ENCODE measurements around the gene BRINP2. TPM values are rescaled to one million over a fixed set of nuclear protein-coding genes. Genes with fewer than 3 reads are reported as not detected.

Gene BRINP2
- total RNA-seq, 1 donor from 2014 or later, result 0.52 TPM

GRCh38 chr1:177236962-177237361 lies 66.2 kb downstream of the BRINP2 start:
- peaks cover 0 to 3% (median 3%) of the 10 kb centered on the region in 3 donors for H3K4me1 ChIP-seq (ENCODE audit: control insufficient read depth in 3 of 3, insufficient read depth in 3 of 3, low read length in 3 of 3)
- H3K36me3 ChIP-seq (ENCODE audit: control insufficient read depth in 3 of 3, insufficient read depth in 3 of 3, low read length in 3 of 3), result no peaks in the 10 kb centered on the region
- H3K9me3 ChIP-seq (ENCODE audit: control insufficient read depth in 3 of 3, low read length in 3 of 3), result no peaks in the 10 kb centered on the region
- no peak overlapping the region for H3K4me3 ChIP-seq (ENCODE audit: low read length in 3 of 3)
- no peak overlapping the region for H3K27ac ChIP-seq (ENCODE audit: low read depth, low read length)
- peaks cover 0 to 3% (median 0%) of the 10 kb centered on the region in 3 donors for H3K27me3 ChIP-seq (ENCODE audit: control insufficient read depth in 3 of 3, insufficient read depth in 3 of 3, low read length in 3 of 3)
- no peak overlapping the region for H3K9ac ChIP-seq (ENCODE audit: low read depth in 1 of 3, low read length in 3 of 3)

DNA sequence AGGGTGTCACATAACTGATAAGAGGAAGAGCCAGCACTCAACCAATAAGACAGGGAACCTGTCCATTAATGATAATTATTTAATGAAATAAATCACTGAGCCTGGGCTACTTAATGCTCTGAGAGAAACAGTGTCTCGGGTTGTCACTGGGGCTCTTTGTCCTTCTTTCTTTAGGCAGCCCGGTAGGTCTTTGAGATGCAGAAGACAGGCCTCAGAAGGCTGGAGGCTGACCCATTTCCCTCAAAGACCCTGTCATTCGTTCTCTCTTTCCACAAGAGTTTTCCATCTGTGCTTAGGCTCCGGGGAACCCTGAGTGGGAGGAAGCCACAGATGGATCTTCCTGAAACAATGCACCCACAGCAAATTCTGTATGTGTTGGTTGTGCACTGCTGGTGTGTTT lies 68.2 kb downstream of the BRINP2 start:
- no peaks in the 10 kb centered on the region for H3K9me3 ChIP-seq (ENCODE audit: control insufficient read depth in 3 of 3, low read length in 3 of 3)
- H3K27ac ChIP-seq (ENCODE audit: low read depth, low read length), result no peak overlapping the region
- H3K36me3 ChIP-seq (ENCODE audit: control insufficient read depth in 3 of 3, insufficient read depth in 3 of 3, low read length in 3 of 3), result no peaks in the 10 kb centered on the region
- peaks cover 0 to 5% (median 0%) of the 10 kb centered on the region in 3 donors for H3K27me3 ChIP-seq (ENCODE audit: control insufficient read depth in 3 of 3, insufficient read depth in 3 of 3, low read length in 3 of 3)
- no peak overlapping the region for H3K9ac ChIP-seq (ENCODE audit: low read depth in 1 of 3, low read length in 3 of 3)
- H3K4me3 ChIP-seq (ENCODE audit: low read length in 3 of 3), result no peak overlapping the region
- peaks cover 0 to 3% (median 3%) of the 10 kb centered on the region in 3 donors for H3K4me1 ChIP-seq (ENCODE audit: control insufficient read depth in 3 of 3, insufficient read depth in 3 of 3, low read length in 3 of 3)

- Histone ChIP-seq H3K36me3 (ENCODE audit: control insufficient read depth in 3 of 3, insufficient read depth in 3 of 3, low read length in 3 of 3) (no peaks in the 10 kb centered on the region), H3K4me3 (ENCODE audit: low read length in 3 of 3) (no peak overlapping the region), H3K4me1 (ENCODE audit: control insufficient read depth in 3 of 3, insufficient read depth in 3 of 3, low read length in 3 of 3) (peaks cover 0 to 3% (median 3%) of the 10 kb centered on the region in 3 donors), H3K9ac (ENCODE audit: low read depth in 1 of 3, low read length in 3 of 3) (no peak overlapping the region), H3K9me3 (ENCODE audit: control insufficient read depth in 3 of 3, low read length in 3 of 3) (no peaks in the 10 kb centered on the region), H3K27me3 (ENCODE audit: control insufficient read depth in 3 of 3, insufficient read depth in 3 of 3, low read length in 3 of 3) (peaks cover 0 to 5% (median 0%) of the 10 kb centered on the region in 3 donors), H3K27ac (ENCODE audit: low read depth, low read length) (no peak overlapping the region)
Measured at GRCh38 chr1:177239792-177240191, 69.0 kb downstream of the BRINP2 start.

GRCh38 chr1:177243773-177244172 lies 73.0 kb downstream of the BRINP2 start:
- Histone ChIP-seq H3K9me3 (ENCODE audit: control insufficient read depth in 3 of 3, low read length in 3 of 3) (no peaks in the 10 kb centered on the region), H3K27me3 (ENCODE audit: control insufficient read depth in 3 of 3, insufficient read depth in 3 of 3, low read length in 3 of 3) (peaks cover 0 to 5% (median 0%) of the 10 kb centered on the region in 3 donors), H3K27ac (ENCODE audit: low read depth, low read length) (no peak overlapping the region), H3K4me3 (ENCODE audit: low read length in 3 of 3) (no peak overlapping the region), H3K4me1 (ENCODE audit: control insufficient read depth in 3 of 3, insufficient read depth in 3 of 3, low read length in 3 of 3) (no peaks in the 10 kb centered on the region), H3K9ac (ENCODE audit: low read depth in 1 of 3, low read length in 3 of 3) (no peak overlapping the region), H3K36me3 (ENCODE audit: control insufficient read depth in 3 of 3, insufficient read depth in 3 of 3, low read length in 3 of 3) (no peaks in the 10 kb centered on the region)

DNA sequence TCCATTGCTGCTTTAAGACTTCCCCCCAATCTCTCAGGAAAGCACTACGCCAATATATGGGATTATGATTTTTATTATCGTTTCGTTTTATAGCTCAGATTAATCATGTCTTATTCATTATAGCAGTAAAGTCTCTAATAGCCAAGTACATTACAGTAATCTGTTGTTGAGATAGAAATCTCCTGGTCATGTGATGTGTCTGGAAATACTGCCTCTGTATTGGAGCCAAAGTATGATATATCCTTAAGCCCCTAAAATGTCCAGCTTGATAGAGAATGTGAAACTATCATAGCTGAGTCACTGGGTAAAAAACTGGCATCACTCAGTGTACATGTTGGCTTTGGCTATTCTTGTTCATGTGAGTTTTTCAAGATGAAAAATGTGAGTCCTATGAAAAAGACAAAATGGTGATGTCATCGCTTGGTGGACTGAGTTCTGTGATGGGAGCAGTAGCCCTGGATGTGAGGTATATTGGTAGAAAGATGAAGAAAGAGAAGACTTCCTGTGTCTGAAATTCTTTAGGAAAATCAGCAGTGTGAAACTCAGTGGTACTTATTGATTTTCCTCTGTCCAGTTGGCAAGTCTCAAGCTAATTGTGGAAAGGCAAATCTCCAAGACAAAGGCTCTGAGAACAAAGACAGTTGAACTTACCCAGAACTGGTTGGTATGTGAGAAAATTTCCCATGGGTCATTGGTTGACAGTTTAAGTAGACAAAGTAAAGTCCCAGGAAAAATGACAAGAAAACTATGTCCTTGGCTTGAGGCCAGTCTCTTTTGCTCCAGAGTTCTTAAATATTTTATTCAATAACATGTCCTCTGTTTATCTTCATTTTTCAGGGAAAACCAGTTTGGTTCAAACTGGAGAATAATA lies 76.2 kb downstream of the BRINP2 start:
- no peak overlapping the region for H3K27ac ChIP-seq (ENCODE audit: low read depth, low read length)
- H3K9me3 ChIP-seq (ENCODE audit: control insufficient read depth in 3 of 3, low read length in 3 of 3), result no peaks in the 10 kb centered on the region

DNA sequence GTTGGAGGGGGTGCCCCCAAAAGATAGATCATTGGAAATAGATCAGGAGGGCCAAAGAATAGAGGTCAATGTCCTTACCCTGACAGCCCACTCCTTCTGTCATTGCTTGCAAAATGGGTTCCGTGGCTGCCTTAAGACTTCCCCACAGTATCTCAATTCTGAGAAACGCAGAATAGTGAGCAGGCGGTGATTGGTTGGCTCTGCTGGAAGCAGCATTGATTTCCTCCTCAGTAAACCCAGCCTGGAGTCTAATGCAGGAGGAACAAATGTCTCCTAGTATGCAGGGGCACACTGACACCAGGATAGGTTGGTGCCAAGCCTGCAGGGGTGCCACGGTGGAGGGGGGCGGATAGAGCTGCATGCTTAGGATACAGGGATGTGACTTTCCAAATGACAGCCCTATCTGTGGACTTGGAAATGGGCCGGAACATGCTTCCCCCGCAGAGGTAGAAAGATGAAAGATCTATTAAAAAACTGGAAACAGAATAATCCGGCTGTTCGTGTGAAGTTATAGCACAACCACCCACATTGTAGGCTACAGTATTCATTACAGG lies 76.9 kb downstream of the BRINP2 start:
- Histone ChIP-seq H3K9me3 (ENCODE audit: control insufficient read depth in 3 of 3, low read length in 3 of 3) (no peaks in the 10 kb centered on the region), H3K4me3 (ENCODE audit: low read length in 3 of 3) (no peak overlapping the region), H3K36me3 (ENCODE audit: control insufficient read depth in 3 of 3, insufficient read depth in 3 of 3, low read length in 3 of 3) (no peaks in the 10 kb centered on the region), H3K27me3 (ENCODE audit: control insufficient read depth in 3 of 3, insufficient read depth in 3 of 3, low read length in 3 of 3) (peaks cover 0 to 2% (median 0%) of the 10 kb centered on the region in 3 donors), H3K27ac (ENCODE audit: low read depth, low read length) (no peak overlapping the region), H3K4me1 (ENCODE audit: control insufficient read depth in 3 of 3, insufficient read depth in 3 of 3, low read length in 3 of 3) (no peaks in the 10 kb centered on the region), H3K9ac (ENCODE audit: low read depth in 1 of 3, low read length in 3 of 3) (no peak overlapping the region)

More for the DNA sequence above, 76.2 kb downstream of the BRINP2 start:
- Histone ChIP-seq H3K9ac (ENCODE audit: low read depth in 1 of 3, low read length in 3 of 3) (no peak overlapping the region), H3K4me3 (ENCODE audit: low read length in 3 of 3) (no peak overlapping the region), H3K4me1 (ENCODE audit: control insufficient read depth in 3 of 3, insufficient read depth in 3 of 3, low read length in 3 of 3) (no peaks in the 10 kb centered on the region), H3K36me3 (ENCODE audit: control insufficient read depth in 3 of 3, insufficient read depth in 3 of 3, low read length in 3 of 3) (no peaks in the 10 kb centered on the region), H3K27me3 (ENCODE audit: control insufficient read depth in 3 of 3, insufficient read depth in 3 of 3, low read length in 3 of 3) (peaks cover 0 to 2% (median 0%) of the 10 kb centered on the region in 3 donors)

GRCh38 chr1:177248258-177248657 lies 77.5 kb downstream of the BRINP2 start:
- Histone ChIP-seq H3K27ac (ENCODE audit: low read depth, low read length) (no peak overlapping the region), H3K4me1 (ENCODE audit: control insufficient read depth in 3 of 3, insufficient read depth in 3 of 3, low read length in 3 of 3) (no peaks in the 10 kb centered on the region), H3K9ac (ENCODE audit: low read depth in 1 of 3, low read length in 3 of 3) (no peak overlapping the region), H3K4me3 (ENCODE audit: low read length in 3 of 3) (no peak overlapping the region), H3K9me3 (ENCODE audit: control insufficient read depth in 3 of 3, low read length in 3 of 3) (no peaks in the 10 kb centered on the region), H3K27me3 (ENCODE audit: control insufficient read depth in 3 of 3, insufficient read depth in 3 of 3, low read length in 3 of 3) (peaks cover 0 to 1% (median 0%) of the 10 kb centered on the region in 3 donors), H3K36me3 (ENCODE audit: control insufficient read depth in 3 of 3, insufficient read depth in 3 of 3, low read length in 3 of 3) (no peaks in the 10 kb centered on the region)

DNA sequence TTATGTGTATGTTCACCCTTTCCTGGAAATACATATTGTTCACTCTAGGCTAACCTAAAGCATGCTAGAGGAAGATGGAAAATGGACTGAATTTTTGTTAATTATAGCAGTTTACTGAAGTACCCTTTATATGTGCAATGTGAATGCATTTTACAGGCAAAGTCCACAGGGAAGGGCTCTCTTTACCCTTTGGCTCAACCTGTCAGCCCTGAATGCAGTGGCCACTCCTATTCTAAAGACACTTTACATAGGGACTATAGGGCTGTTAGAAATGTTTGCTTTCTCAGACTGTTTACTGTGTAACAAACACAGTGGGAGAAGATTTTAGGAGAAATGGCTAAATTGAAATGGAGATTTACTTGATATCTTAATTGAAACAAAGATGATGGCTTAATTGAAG lies 78.5 kb downstream of the BRINP2 start:
- no peaks in the 10 kb centered on the region for H3K36me3 ChIP-seq (ENCODE audit: control insufficient read depth in 3 of 3, insufficient read depth in 3 of 3, low read length in 3 of 3)
- H3K9ac ChIP-seq (ENCODE audit: low read depth in 1 of 3, low read length in 3 of 3), result no peak overlapping the region
- no peaks in the 10 kb centered on the region for H3K27me3 ChIP-seq (ENCODE audit: control insufficient read depth in 3 of 3, insufficient read depth in 3 of 3, low read length in 3 of 3)
- H3K4me1 ChIP-seq (ENCODE audit: control insufficient read depth in 3 of 3, insufficient read depth in 3 of 3, low read length in 3 of 3), result no peaks in the 10 kb centered on the region
- H3K4me3 ChIP-seq (ENCODE audit: low read length in 3 of 3), result no peak overlapping the region
- H3K9me3 ChIP-seq (ENCODE audit: control insufficient read depth in 3 of 3, low read length in 3 of 3), result no peaks in the 10 kb centered on the region
- H3K27ac ChIP-seq (ENCODE audit: low read depth, low read length), result no peak overlapping the region

GRCh38 chr1:177252877-177253276 lies 82.1 kb downstream of the BRINP2 start:
- peaks cover 7 to 13% (median 8%) of the 10 kb centered on the region in 3 donors for H3K4me1 ChIP-seq (ENCODE audit: control insufficient read depth in 3 of 3, insufficient read depth in 3 of 3, low read length in 3 of 3)
- no peak overlapping the region for H3K9ac ChIP-seq (ENCODE audit: low read depth in 1 of 3, low read length in 3 of 3)
- H3K4me3 ChIP-seq (ENCODE audit: low read length in 3 of 3), result no peak overlapping the region
- H3K27me3 ChIP-seq (ENCODE audit: control insufficient read depth in 3 of 3, insufficient read depth in 3 of 3, low read length in 3 of 3), result no peaks in the 10 kb centered on the region
- no peaks in the 10 kb centered on the region for H3K9me3 ChIP-seq (ENCODE audit: control insufficient read depth in 3 of 3, low read length in 3 of 3)
- no peak overlapping the region for H3K27ac ChIP-seq (ENCODE audit: low read depth, low read length)
- H3K36me3 ChIP-seq (ENCODE audit: control insufficient read depth in 3 of 3, insufficient read depth in 3 of 3, low read length in 3 of 3), result no peaks in the 10 kb centered on the region

DNA sequence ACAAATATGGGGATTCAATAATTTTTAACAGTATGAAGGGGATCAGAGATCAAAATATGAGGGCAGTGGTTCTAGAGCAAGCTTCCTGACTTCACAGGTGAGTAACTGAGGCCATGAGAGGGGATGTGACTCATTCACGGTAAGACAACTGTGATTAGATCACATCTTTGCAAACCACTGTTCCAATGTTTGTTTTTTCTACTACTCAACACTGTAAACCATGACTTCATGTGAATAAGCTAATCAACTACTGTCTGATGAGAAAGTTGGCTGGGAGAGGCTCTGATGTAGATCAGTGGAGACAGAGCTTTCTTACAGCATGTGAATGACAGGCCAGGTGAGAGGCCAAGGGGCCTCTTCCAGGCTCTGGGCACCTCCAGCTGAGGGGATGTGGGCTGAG lies 84.7 kb downstream of the BRINP2 start:
- Histone ChIP-seq H3K9ac (ENCODE audit: low read depth in 1 of 3, low read length in 3 of 3) (no peak overlapping the region), H3K36me3 (ENCODE audit: control insufficient read depth in 3 of 3, insufficient read depth in 3 of 3, low read length in 3 of 3) (no peaks in the 10 kb centered on the region), H3K4me1 (ENCODE audit: control insufficient read depth in 3 of 3, insufficient read depth in 3 of 3, low read length in 3 of 3) (peaks cover 7 to 13% (median 10%) of the 10 kb centered on the region in 3 donors), H3K9me3 (ENCODE audit: control insufficient read depth in 3 of 3, low read length in 3 of 3) (no peaks in the 10 kb centered on the region), H3K27ac (ENCODE audit: low read depth, low read length) (no peak overlapping the region), H3K4me3 (ENCODE audit: low read length in 3 of 3) (no peak overlapping the region), H3K27me3 (ENCODE audit: control insufficient read depth in 3 of 3, insufficient read depth in 3 of 3, low read length in 3 of 3) (no peaks in the 10 kb centered on the region)

All from skeletal muscle tissue (tissue), 4 donors.